Activated naive CD4-positive, alpha-beta T cell treated with anti-CD3 and anti-CD28 coated beads, Interleukin-2, amount 50 U/mL, for 72 hours (primary cell): ENCODE results near the gene KIF11. TPM values are rescaled to one million over a fixed set of nuclear protein-coding genes. Genes with fewer than 3 reads are reported as not detected.
"Not testable (repeated sequence)": the region's sequence is repeated elsewhere in the genome, so short reads cannot be mapped to it uniquely, and the experiment has no call there.

Source experiments
- ATAC-seq, 2 donors: fragments of 150-1000 bp; cut with Tn5 transposase; 2 replicates each; pipeline ENCODE4 v1.10.0; 2021; ENCODE audit warnings: mild to moderate bottlenecking in 2 of 2, moderate library complexity in 2 of 2
- DNase-seq, 2 donors: peaks; one replicate each; pipeline ENCODE4 v3.0.0; 2021 to 2022; ENCODE audit warnings: low spot score in 2 of 2
- H3K27ac Mint-ChIP-seq, 2 donors: one replicate each; pipeline ENCODE4 v1.8.0; 2022; ENCODE audit warnings: mild to moderate bottlenecking in 2 of 2, mixed read lengths in 2 of 2
- H3K36me3 Mint-ChIP-seq, 2 donors: one replicate each; pipeline ENCODE4 v1.8.0; 2022; ENCODE audit warnings: mixed read lengths in 2 of 2
- H3K9me3 Mint-ChIP-seq, 2 donors: one replicate each; pipeline ENCODE4 v1.8.0; 2022; ENCODE audit warnings: mixed read lengths in 2 of 2
- total RNA-seq, 2 donors: library from RNA; stranded (reverse); gene quantifications; one replicate each; pipeline ENCODE4 v1.2.3, GENCODE V29; 2022

Gene KIF11
- total RNA-seq, 2 donors from 2014 or later, result 55.3 to 57.7 TPM

DNA sequence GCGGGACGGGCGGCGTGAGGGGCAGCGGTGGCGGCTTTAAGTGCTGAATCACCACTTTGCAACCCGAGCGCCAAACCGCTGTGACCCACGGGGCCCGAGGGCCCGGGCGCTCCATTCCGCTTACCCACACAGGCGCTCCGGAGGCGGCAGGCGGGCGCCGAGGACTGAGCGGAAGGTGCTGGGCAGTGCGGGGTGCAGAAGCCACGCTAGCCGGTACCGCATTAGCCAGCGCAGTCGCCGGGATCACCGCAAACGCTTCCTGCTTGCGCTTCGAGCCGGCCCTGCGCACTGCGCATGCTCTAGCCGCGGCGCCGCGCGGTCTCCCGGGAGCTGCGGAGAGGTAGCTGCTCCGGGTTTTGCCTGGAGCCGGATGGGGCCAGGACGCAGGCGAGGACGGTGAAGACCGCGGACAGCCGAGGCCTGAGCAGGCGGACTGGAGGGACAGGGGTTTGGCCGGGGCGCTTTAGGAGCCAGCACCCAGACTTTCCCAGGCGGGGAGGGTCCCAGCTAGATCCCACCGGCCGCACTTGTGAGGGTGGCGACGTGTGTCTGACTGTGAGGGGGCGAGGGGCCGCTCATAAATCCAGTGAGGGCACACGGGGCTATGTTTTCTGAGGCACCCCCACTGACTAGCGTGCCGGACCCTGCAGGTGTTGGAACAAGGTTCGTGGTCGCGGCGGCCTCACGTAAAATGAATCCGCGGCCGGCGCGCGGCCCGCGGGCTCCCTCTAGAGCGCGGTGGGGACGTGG is 19.0 kb upstream of the KIF11 start, which contains the start of gene IDE:
Gene IDE (minus strand): TSS at position 296 of the 750 bp plus-strand sequence. CDS start 74 bp downstream, at position 222.
- Mint-ChIP-seq H3K36me3 (peaks cover 0 to 5% of the 10 kb centered on the region in 2 donors), H3K9me3 (no peaks in the 10 kb centered on the region), H3K27ac (peak within 1 kb of the TSS; percentile 5 to 84)
- ATAC-seq (peak; percentile 79 to 84), DNase-seq (peak; percentile 86 to 89)

- Mint-ChIP-seq H3K36me3 (no peaks in the 10 kb centered on the region), H3K9me3 (no peaks in the 10 kb centered on the region), H3K27ac (peak overlapping the region; percentile 5 to 84)
- ATAC-seq (peak; percentile 10 to 42), DNase-seq (no peak)
These were observed 18.2 kb upstream of the KIF11 start for GRCh38 chr10:92574548-92575261.

- Mint-ChIP-seq H3K9me3 (no peaks in the 10 kb centered on the region), H3K27ac (no peak overlapping the region), H3K36me3 (no peaks in the 10 kb centered on the region)
- ATAC-seq, result no peak
- no peak for DNase-seq
These were observed 17.0 kb upstream of the KIF11 start for GRCh38 chr10:92575961-92576360.

DNA sequence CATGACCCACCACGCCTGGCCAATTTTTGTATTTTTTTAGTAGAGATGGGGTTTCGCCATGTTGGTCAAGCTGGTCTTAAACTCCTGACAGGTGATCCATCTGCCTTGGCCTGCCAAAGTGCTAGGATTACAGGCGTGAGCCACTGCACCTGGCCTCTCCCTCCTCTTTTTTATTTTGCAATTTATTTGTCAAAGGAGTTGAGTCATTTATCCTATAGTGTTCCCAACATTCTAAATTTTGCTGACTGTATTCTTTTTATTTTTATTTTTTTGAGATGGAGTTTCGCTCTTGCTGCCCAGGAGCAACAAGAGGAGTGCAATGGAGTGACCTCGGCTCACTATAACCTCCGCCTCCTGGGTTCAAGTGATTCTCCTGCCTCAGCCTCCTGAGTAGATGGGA is 10.6 kb upstream of the KIF11 start:
- not testable (repeated sequence) for H3K9me3 Mint-ChIP-seq, DNase-seq, ATAC-seq, H3K36me3 Mint-ChIP-seq, H3K27ac Mint-ChIP-seq

DNA sequence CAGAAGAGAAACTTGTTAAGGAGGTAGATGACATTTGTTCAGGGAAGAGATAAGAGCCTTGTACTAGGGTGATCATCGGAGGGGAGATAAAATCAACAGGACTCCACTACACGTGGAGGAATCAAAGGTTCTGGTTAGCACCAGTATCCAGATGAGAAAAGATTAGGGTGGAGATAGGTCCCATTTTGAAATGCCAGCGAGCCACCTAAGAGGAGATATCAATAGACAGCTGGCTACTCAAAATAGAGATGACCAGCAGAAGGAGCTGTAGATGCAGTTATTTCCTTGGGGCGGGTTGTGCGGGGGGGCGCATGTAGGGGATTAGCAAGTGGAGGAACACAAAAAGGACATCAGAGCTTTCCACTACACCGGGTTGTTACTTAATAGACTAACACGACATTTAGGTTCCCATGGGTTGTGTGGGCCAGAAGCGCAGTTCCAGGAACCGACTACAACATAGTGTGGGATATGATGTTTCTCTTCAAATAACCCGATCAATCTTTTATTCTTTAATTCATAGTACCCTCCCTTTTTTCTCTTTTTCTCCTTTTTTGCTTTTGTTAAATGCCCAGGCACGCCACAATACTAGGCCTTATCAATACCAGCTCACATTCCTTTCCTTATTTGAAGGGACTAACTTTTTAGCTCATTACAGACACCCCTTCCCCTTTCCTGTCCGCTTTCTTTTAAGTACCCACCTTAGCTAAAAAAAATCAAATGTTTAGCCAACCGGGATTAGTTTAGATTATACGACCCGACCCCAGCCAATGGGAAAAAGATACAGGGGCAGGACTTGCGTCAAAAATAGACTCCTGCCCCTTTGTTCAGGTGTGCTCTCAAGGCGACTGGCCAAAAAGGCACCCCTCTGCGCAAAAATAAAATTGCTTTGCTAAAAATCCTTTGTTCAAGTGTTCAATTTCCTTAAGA is 2.0 kb upstream of the KIF11 start:
- peak in 1 of 2 donors; percentile 27 for ATAC-seq
- Mint-ChIP-seq H3K36me3 (peaks cover 19 to 24% of the 10 kb centered on the region in 2 donors), H3K9me3 (no peaks in the 10 kb centered on the region), H3K27ac (peak overlapping the region; percentile 95 to 100)
- no peak for DNase-seq

- H3K36me3 Mint-ChIP-seq, result peaks cover 20 to 29% of the 10 kb centered on the region in 2 donors
- ATAC-seq (peak; percentile 86 to 89), DNase-seq (peak; percentile 89 to 92)
- no peaks in the 10 kb centered on the region for H3K9me3 Mint-ChIP-seq
- peak overlapping the region; percentile 95 to 100 for H3K27ac Mint-ChIP-seq
These were observed 1.3 kb upstream of the KIF11 start for GRCh38 chr10:92591550-92592022.

GRCh38 chr10:92593619-92594588 is 974 bp downstream of the KIF11 start:
- H3K27ac Mint-ChIP-seq, result peak overlapping the region; percentile 95 to 100
- H3K9me3 Mint-ChIP-seq, result no peaks in the 10 kb centered on the region
- no peak for DNase-seq
- peaks cover 20 to 39% of the 10 kb centered on the region in 2 donors for H3K36me3 Mint-ChIP-seq
- ATAC-seq, result no peak

DNA sequence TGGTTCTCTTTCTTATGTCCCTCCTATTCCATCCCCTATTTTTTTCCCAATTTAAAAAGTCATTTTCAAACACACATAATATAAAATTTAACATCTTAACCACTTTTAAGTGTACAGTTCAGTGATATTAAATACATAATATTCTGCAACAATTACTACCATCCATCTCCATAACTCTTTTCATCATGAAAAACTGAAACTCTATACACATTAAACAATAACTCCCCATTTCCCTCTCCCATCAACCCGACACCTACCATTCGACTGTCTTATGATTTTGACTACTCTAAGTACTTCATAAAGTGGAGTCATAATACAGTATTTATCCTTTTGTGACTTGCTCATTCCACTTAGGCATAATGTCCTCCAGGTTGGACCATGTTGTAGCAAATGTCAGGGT is 2.6 kb downstream of the KIF11 start:
- ATAC-seq (no peak), DNase-seq (no peak)
- H3K27ac Mint-ChIP-seq, result peak overlapping the region; percentile 0 to 28
- no peaks in the 10 kb centered on the region for H3K9me3 Mint-ChIP-seq
- peaks cover 20 to 41% of the 10 kb centered on the region in 2 donors for H3K36me3 Mint-ChIP-seq

DNA sequence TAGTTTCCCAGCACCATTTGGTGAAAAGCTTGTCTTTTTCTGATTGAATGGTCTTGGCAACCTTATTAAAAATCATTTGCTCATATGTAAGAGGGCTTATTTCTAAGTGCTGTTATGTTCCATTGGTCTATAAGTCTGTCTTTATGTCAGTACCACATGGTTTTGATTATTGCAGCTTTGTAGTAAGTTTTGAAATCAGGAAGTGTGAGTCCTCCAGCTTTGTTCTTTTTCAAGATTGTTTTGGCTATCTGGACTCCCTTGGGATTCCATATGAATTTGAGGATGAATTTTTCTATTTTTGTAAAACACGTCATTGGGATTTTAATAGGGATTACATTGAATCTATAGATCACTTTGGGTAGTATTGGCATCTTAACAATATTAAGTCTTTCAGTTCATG is 5.4 kb downstream of the KIF11 start:
- DNase-seq (no peak), ATAC-seq (no peak)
- H3K9me3 Mint-ChIP-seq, result no peaks in the 10 kb centered on the region
- H3K36me3 Mint-ChIP-seq, result peaks cover 11 to 45% of the 10 kb centered on the region in 2 donors
- H3K27ac Mint-ChIP-seq, result no peak overlapping the region

DNA sequence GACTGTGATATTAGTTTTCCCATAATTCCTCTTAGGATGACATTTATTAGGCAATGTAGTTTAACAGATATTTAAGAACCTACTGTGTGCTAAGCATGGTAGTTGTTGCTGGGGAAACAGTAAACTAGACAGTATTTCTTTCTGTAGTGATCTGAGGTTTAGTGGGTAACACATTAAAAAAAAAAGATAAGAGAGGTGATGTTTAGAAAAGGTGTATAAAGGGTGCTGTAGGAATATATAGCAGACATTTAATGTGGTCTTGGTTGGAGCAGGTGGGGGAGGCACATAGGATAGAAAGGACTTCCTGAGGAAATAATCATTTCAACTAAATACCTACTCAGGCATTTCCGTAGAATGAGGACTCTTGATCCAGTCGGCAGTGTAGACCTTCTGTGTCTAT is 11.9 kb downstream of the KIF11 start:
- no peak overlapping the region for H3K27ac Mint-ChIP-seq

GRCh38 chr10:92615515-92615914 is 22.6 kb downstream of the KIF11 start:
- no peak for ATAC-seq
- no peak overlapping the region for H3K27ac Mint-ChIP-seq
- peaks cover 18 to 53% of the 10 kb centered on the region in 2 donors for H3K36me3 Mint-ChIP-seq

More for the DNA sequence above, 11.9 kb downstream of the KIF11 start:
- Mint-ChIP-seq H3K36me3 (peaks cover 26 to 43% of the 10 kb centered on the region in 2 donors), H3K9me3 (no peaks in the 10 kb centered on the region)
- no peak for ATAC-seq
- no peak for DNase-seq

DNA sequence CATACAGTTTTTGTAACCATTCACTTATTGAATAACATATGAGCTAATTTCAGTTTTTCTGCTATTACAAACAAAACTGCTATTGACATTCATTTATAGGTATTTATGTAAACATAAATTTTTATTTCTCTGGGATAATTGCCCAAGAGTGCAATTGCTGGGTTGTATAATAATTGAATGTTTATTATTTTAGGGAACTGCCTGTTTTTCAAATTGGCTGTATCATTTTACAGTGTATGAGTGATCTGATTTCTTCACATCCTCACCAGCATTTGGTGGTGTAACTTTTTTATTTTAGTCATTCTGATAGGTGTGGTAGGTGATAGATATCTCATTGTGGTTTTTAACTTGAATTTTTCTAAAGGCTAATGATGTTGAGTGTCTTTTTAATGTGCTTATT is 26.4 kb downstream of the KIF11 start:
- DNase-seq (no peak), ATAC-seq (no peak)
- no peak overlapping the region for H3K27ac Mint-ChIP-seq
- peaks cover 23 to 67% of the 10 kb centered on the region in 2 donors for H3K36me3 Mint-ChIP-seq
- H3K9me3 Mint-ChIP-seq, result no peaks in the 10 kb centered on the region

More at GRCh38 chr10:92615515-92615914, 22.6 kb downstream of the KIF11 start:
- DNase-seq, result no peak
- no peaks in the 10 kb centered on the region for H3K9me3 Mint-ChIP-seq

- DNase-seq (no peak), ATAC-seq (no peak)
- H3K9me3 Mint-ChIP-seq, result no peaks in the 10 kb centered on the region
- peaks cover 29 to 46% of the 10 kb centered on the region in 2 donors for H3K36me3 Mint-ChIP-seq
- H3K27ac Mint-ChIP-seq, result no peak overlapping the region
These were observed 35.0 kb downstream of the KIF11 start for GRCh38 chr10:92627845-92628480.

DNA sequence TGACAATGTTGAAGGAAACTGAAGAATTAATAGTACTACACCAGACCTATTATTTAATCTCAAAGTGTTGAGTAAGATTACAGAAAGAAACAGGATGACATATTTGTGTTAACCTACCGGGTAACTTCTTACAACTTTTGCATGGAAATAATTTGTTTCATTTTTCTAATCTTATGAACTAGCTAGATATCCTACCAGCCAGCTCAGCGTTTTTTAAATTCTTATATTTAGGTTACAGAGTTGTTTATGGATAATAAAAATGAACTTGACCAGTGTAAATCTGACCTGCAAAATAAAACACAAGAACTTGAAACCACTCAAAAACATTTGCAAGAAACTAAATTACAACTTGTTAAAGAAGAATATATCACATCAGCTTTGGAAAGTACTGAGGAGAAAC is 37.0 kb downstream of the KIF11 start:
- no peaks in the 10 kb centered on the region for H3K9me3 Mint-ChIP-seq

GRCh38 chr10:92638037-92638436 is 45.1 kb downstream of the KIF11 start:
- ATAC-seq (no peak), DNase-seq (no peak)
- no peaks in the 10 kb centered on the region for H3K9me3 Mint-ChIP-seq
- peaks cover 12 to 25% of the 10 kb centered on the region in 2 donors for H3K36me3 Mint-ChIP-seq
- H3K27ac Mint-ChIP-seq, result no peak overlapping the region

More for the DNA sequence above, 37.0 kb downstream of the KIF11 start:
- ATAC-seq, result no peak
- Mint-ChIP-seq H3K27ac (no peak overlapping the region), H3K36me3 (peaks cover 22 to 43% of the 10 kb centered on the region in 2 donors)
- DNase-seq, result no peak
